Activated T-helper 2 cell treated with anti-CD3 and anti-CD28 coated beads, Interferon-gamma antibody, Interleukin-2, Interleukin-4, amounts not matched to agents 10 μg/mL and 5 μg/mL and 100 μg/mL, durations not matched to agents 14 hours and 24 hours and 36 hours (primary cell): ENCODE results near the gene SHISAL2A. TPM values are rescaled to one million over a fixed set of nuclear protein-coding genes. Genes with fewer than 3 reads are reported as not detected.

Experiments used
- DNase-seq: peaks from one replicate; pipeline ENCODE4 v3.0.0; 2021; ENCODE audit warnings: low spot score
- H3K27ac Mint-ChIP-seq: one replicate; pipeline ENCODE4 v1.8.0; 2021; ENCODE audit warnings: mixed read lengths
- H3K27me3 Mint-ChIP-seq: one replicate; pipeline ENCODE4 v1.8.0; 2021; ENCODE audit warnings: low read depth, mixed read lengths
- H3K36me3 Mint-ChIP-seq: one replicate; pipeline ENCODE4 v1.8.0; 2021; ENCODE audit warnings: low read depth, mixed read lengths
- H3K4me1 Mint-ChIP-seq: one replicate; pipeline ENCODE4 v1.8.0; 2021; ENCODE audit warnings: low read depth, mixed read lengths
- H3K4me3 Mint-ChIP-seq: one replicate; pipeline ENCODE4 v1.8.0; 2021; ENCODE audit warnings: low read depth, mild to moderate bottlenecking, moderate library complexity, mixed read lengths
- H3K9me3 Mint-ChIP-seq: one replicate; pipeline ENCODE4 v1.8.0; 2021; ENCODE audit warnings: mixed read lengths
- intact Hi-C: fragments of 100-400 bp; cut with micrococcal nuclease; formaldehyde crosslinking; loops from one replicate; pipeline ENCODE4 v1.15.1; 2023
- total RNA-seq: library from RNA; stranded (reverse); gene quantifications from 2 replicates; pipeline ENCODE4 v1.2.3, GENCODE V29; 2022

Gene SHISAL2A
- total RNA-seq: 1.9 and 2.5 TPM in 2 replicates

DNA sequence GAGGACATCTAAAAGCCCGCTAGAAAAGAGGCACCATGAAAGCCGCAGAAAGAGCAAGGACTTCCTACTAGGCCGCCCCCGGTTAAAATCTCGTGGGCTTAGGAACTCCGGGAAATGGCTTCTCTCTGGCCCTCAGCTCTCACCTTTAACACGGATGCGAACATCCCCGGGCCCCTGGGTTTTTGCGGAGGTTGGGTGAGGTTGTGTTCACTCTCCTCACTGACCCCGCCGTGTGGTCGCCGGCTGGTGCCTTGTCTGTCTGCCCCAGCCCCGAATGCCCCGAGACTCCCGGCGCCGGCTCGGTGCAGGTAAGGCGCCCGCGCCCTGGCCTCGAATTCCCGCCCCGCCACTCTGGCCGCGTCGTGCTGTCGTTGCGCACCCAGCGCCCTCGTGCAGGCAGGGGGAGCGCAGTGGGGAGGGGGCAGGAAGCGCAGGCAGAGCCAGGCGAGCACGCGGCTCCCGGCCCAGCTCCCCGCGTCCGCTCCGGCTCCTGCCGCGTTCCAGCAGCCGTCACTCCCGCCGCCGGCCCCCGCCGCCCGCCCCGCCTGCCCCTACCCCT lies at the start of gene SHISAL2A:
Gene SHISAL2A (plus strand): TSS at position 437 of the 559 bp plus-strand sequence. CDS start 326 bp downstream, outside the sequence.
- peaks cover 5% of the 10 kb centered on the region for H3K36me3 Mint-ChIP-seq
- intact Hi-C loops: loop anchor here (2.0 kb wide), 1 partner anchor 30 kb away; the partner anchor contains the start of gene GPX7
- H3K27me3 Mint-ChIP-seq: peaks cover 7% of the 10 kb centered on the region
- H3K4me3 Mint-ChIP-seq: peak within 1 kb of the TSS; percentile 41
- H3K27ac Mint-ChIP-seq: peak within 1 kb of the TSS; percentile 50
- DNase-seq: peak; percentile 39
- peaks cover 7% of the 10 kb centered on the region for H3K9me3 Mint-ChIP-seq
- peaks cover 35% of the 10 kb centered on the region for H3K4me1 Mint-ChIP-seq

GRCh38 chr1:52585474-52585873 lies 47.5 kb upstream of the SHISAL2A start:
- H3K36me3 Mint-ChIP-seq: no peaks in the 10 kb centered on the region
- H3K27me3 Mint-ChIP-seq: peaks cover 17% of the 10 kb centered on the region
- no peaks in the 10 kb centered on the region for H3K4me1 Mint-ChIP-seq
- H3K9me3 Mint-ChIP-seq: no peaks in the 10 kb centered on the region
- DNase-seq: no peak
- no peak overlapping the region for H3K27ac Mint-ChIP-seq
- no peak overlapping the region for H3K4me3 Mint-ChIP-seq
- intact Hi-C loops: no loop called here

DNA sequence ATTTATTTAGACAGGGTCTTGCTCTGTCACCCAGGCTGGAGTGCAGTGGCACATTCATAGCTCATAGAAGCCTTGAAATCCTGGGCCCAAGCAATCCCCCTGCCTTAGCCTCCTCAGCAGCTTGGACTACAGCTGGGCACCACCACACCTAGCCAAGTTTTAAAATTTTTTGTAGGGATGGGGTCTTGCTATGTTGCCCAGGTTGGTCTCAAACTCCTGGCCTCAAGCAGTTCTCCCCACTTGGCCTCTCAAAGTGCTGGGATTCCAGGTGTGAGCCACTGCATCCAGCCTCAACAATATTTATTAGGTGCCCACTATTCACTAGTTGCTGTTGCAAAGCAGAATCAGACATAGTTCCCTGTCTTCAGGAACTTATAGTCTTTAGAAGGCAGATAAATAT lies 44.9 kb upstream of the SHISAL2A start:
- no peak overlapping the region for H3K4me3 Mint-ChIP-seq
- H3K9me3 Mint-ChIP-seq: no peaks in the 10 kb centered on the region
- no peak overlapping the region for H3K27ac Mint-ChIP-seq
- H3K36me3 Mint-ChIP-seq: no peaks in the 10 kb centered on the region
- no peaks in the 10 kb centered on the region for H3K4me1 Mint-ChIP-seq
- intact Hi-C loops: no loop called here
- H3K27me3 Mint-ChIP-seq: peaks cover 12% of the 10 kb centered on the region
- no peak for DNase-seq

- no peaks in the 10 kb centered on the region for H3K36me3 Mint-ChIP-seq
- no peak overlapping the region for H3K4me3 Mint-ChIP-seq
- no peaks in the 10 kb centered on the region for H3K9me3 Mint-ChIP-seq
- H3K4me1 Mint-ChIP-seq: no peaks in the 10 kb centered on the region
- DNase-seq: no peak
- H3K27ac Mint-ChIP-seq: no peak overlapping the region
- H3K27me3 Mint-ChIP-seq: peaks cover 7% of the 10 kb centered on the region
- intact Hi-C loops: no loop called here
Measured at GRCh38 chr1:52588535-52588934, 44.4 kb upstream of the SHISAL2A start.

DNA sequence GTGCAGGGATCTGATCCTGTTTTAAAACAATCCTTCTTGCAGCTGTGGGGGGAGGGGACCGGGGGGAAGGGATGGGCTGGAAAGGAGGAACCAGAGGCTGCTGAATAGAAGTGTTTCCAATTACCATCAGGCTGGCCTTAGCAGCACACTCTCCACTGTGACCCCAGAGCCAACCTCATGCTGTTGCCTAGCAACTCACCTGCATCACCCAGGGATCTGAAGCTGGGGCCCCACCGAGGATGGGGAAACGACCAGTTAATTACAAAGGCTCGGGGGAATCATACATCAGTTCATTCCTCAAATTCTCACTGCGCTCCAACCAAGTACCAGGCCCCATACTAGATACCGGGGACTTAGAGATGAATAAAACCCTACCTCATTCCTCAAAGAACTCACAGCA lies 42.7 kb upstream of the SHISAL2A start:
- no peak overlapping the region for H3K27ac Mint-ChIP-seq

GRCh38 chr1:52592637-52593323 lies 40.2 kb upstream of the SHISAL2A start:
- intact Hi-C loops: no loop called here
- DNase-seq: no peak

More for the DNA sequence above, 42.7 kb upstream of the SHISAL2A start:
- no peaks in the 10 kb centered on the region for H3K36me3 Mint-ChIP-seq
- no peak overlapping the region for H3K4me3 Mint-ChIP-seq
- peaks cover 3% of the 10 kb centered on the region for H3K27me3 Mint-ChIP-seq
- DNase-seq: no peak
- no peaks in the 10 kb centered on the region for H3K9me3 Mint-ChIP-seq
- H3K4me1 Mint-ChIP-seq: no peaks in the 10 kb centered on the region
- intact Hi-C loops: no loop called here

DNA sequence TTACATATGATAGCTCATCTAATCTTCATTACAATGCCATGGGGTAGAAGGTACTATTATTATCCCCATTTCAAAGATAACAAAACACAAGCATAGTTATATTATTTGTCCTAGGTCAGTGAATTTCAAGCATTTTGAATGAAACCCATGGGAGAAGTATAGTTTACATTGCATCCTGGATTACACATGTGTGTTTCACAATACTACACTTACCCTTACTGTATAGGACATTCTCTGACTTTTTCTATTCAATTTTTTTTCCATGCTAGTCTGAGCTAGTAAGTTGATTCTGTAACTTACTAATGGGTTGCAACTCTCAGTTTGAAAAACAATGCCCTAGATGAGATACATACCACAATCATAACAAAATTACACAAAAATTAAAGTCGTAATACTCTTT lies 39.5 kb upstream of the SHISAL2A start:
- Mint-ChIP-seq H3K27me3 (peaks cover 10% of the 10 kb centered on the region), H3K9me3 (no peaks in the 10 kb centered on the region), H3K36me3 (no peaks in the 10 kb centered on the region), H3K4me3 (no peak overlapping the region), H3K27ac (no peak overlapping the region), H3K4me1 (peaks cover 1% of the 10 kb centered on the region)
- intact Hi-C loops: no loop called here
- no peak for DNase-seq

More at GRCh38 chr1:52592637-52593323, 40.2 kb upstream of the SHISAL2A start:
- Mint-ChIP-seq H3K27ac (no peak overlapping the region), H3K4me1 (no peaks in the 10 kb centered on the region), H3K9me3 (no peaks in the 10 kb centered on the region), H3K4me3 (no peak overlapping the region), H3K36me3 (no peaks in the 10 kb centered on the region), H3K27me3 (peaks cover 6% of the 10 kb centered on the region)

DNA sequence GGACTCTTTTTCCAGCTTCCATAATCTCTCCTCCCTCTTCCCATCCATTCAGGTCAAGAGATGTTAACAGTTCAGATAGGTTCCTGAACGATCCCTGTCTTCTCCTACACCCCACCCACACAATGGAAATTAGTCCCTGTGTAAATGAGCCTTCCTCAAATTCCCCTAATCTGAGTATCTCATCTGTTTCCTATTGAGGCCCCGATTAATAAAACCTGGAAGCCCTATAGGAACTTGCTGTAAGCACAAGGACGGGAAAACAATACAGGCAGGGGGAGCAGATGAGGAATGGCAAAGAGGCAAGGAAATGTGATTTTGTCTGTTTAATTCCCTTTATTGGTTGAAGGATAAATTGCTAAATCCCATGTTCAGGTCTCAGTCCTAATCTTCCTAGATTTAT lies 37.9 kb upstream of the SHISAL2A start:
- peaks cover 10% of the 10 kb centered on the region for H3K27me3 Mint-ChIP-seq

GRCh38 chr1:52597912-52598311 lies 35.1 kb upstream of the SHISAL2A start:
- no peaks in the 10 kb centered on the region for H3K9me3 Mint-ChIP-seq
- peaks cover 2% of the 10 kb centered on the region for H3K36me3 Mint-ChIP-seq
- H3K4me3 Mint-ChIP-seq: no peak overlapping the region
- intact Hi-C loops: no loop called here
- no peak for DNase-seq
- no peak overlapping the region for H3K27ac Mint-ChIP-seq
- peaks cover 7% of the 10 kb centered on the region for H3K4me1 Mint-ChIP-seq
- H3K27me3 Mint-ChIP-seq: peaks cover 10% of the 10 kb centered on the region

More for the DNA sequence above, 37.9 kb upstream of the SHISAL2A start:
- DNase-seq: no peak
- Mint-ChIP-seq H3K4me3 (no peak overlapping the region), H3K36me3 (no peaks in the 10 kb centered on the region), H3K9me3 (no peaks in the 10 kb centered on the region), H3K4me1 (peaks cover 1% of the 10 kb centered on the region), H3K27ac (no peak overlapping the region)
- intact Hi-C loops: no loop called here

DNA sequence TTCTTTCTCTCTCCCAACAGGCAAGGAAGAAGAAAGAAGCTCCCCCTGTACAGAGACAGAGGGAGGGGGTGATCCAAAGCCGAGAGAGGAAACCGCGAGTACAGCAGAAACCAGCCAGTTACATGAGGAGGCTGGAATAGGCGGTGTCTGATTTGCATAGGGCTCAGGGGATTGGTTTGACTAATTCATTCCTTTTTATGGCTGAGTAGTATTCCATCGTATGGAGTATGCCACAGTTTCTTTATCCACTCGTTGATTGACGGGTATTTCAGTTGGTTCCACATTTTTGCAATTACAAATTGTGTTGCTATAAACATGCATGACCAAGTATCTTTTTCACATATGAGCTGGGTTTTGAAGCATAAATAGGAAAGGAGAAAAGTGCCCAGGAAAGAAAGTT lies 34.2 kb upstream of the SHISAL2A start:
- Mint-ChIP-seq H3K9me3 (no peaks in the 10 kb centered on the region), H3K4me3 (no peak overlapping the region), H3K36me3 (peaks cover 9% of the 10 kb centered on the region), H3K27ac (no peak overlapping the region), H3K27me3 (peaks cover 10% of the 10 kb centered on the region), H3K4me1 (peaks cover 16% of the 10 kb centered on the region)
- no peak for DNase-seq
- intact Hi-C loops: no loop called here

DNA sequence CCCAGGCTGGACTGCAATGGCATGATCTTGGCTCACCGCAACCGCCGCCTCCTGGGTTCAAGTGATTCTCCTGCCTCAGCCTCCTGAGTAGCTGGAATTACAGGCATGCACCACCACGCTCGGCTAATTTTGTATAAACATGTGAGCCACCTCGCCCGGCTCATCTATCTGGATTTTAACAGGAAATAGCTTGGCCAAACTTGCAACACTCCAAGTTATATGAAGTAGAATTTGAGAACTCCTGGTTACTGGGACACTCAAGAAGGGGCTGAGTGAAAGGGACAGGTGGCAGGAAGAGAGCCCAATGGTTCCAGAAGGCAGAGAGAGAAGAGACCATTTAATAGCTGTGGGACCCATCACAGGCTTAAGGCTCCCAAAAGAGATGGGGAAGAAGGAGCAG lies 33.7 kb upstream of the SHISAL2A start:
- Mint-ChIP-seq H3K27ac (no peak overlapping the region), H3K4me1 (peaks cover 20% of the 10 kb centered on the region), H3K4me3 (no peak overlapping the region), H3K27me3 (peaks cover 10% of the 10 kb centered on the region), H3K36me3 (peaks cover 14% of the 10 kb centered on the region), H3K9me3 (no peaks in the 10 kb centered on the region)
- intact Hi-C loops: no loop called here
- DNase-seq: no peak

GRCh38 chr1:52600533-52601179 lies 32.3 kb upstream of the SHISAL2A start:
- Mint-ChIP-seq H3K4me1 (peaks cover 22% of the 10 kb centered on the region), H3K27ac (no peak overlapping the region), H3K36me3 (peaks cover 22% of the 10 kb centered on the region), H3K9me3 (no peaks in the 10 kb centered on the region), H3K27me3 (peaks cover 5% of the 10 kb centered on the region), H3K4me3 (no peak overlapping the region)
- intact Hi-C loops: no loop called here
- DNase-seq: no peak

DNA sequence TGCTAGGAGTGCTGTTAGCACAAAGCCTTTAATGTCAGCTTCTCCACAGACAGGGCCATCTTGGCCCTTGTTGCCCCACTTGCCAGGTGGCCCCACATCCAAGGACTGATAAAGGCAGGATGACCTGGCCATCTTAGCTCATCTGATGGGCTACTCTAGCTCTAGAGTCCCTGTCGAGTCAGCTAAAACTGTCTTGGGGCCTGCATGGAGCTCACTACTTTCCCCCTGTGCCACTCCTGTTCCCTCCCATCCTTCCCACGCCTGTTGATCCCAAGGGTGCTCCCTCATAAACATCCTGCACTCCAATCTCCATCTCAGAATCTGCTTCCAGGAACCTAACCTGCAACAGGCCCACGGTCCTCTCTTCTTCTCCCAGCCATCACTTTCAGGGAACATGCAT lies 31.4 kb upstream of the SHISAL2A start:
- DNase-seq: no peak
- peaks cover 25% of the 10 kb centered on the region for H3K36me3 Mint-ChIP-seq
- peaks cover 22% of the 10 kb centered on the region for H3K4me1 Mint-ChIP-seq
- peak overlapping the region; percentile 77 for H3K27ac Mint-ChIP-seq
- H3K4me3 Mint-ChIP-seq: peak overlapping the region; percentile 70
- H3K9me3 Mint-ChIP-seq: no peaks in the 10 kb centered on the region
- intact Hi-C loops: no loop called here
- peaks cover 5% of the 10 kb centered on the region for H3K27me3 Mint-ChIP-seq
